Measurements from ENCODE around the gene ZNF503. TPM values are rescaled to one million over a fixed set of nuclear protein-coding genes. Genes with fewer than 3 reads are reported as not detected.

Gene ZNF503
- total and polyA plus RNA-seq, 10 of the 15 experiments (the other 5 are each of a cell fraction or from before 2014, with no cell fraction given), result 0.05 to 1.1 (median 0.11) TPM; not detected in 1

GRCh38 chr10:75402486-75403143 lies 1.1 kb upstream of the ZNF503 start (continued):
- TF ChIP-seq PRDM15 (CRISPR knock-in tag; IDR thresholded peaks at IDR 0.05) (no peak), PAX8 (IDR thresholded peaks at IDR 0.05) (no peak)

DNA sequence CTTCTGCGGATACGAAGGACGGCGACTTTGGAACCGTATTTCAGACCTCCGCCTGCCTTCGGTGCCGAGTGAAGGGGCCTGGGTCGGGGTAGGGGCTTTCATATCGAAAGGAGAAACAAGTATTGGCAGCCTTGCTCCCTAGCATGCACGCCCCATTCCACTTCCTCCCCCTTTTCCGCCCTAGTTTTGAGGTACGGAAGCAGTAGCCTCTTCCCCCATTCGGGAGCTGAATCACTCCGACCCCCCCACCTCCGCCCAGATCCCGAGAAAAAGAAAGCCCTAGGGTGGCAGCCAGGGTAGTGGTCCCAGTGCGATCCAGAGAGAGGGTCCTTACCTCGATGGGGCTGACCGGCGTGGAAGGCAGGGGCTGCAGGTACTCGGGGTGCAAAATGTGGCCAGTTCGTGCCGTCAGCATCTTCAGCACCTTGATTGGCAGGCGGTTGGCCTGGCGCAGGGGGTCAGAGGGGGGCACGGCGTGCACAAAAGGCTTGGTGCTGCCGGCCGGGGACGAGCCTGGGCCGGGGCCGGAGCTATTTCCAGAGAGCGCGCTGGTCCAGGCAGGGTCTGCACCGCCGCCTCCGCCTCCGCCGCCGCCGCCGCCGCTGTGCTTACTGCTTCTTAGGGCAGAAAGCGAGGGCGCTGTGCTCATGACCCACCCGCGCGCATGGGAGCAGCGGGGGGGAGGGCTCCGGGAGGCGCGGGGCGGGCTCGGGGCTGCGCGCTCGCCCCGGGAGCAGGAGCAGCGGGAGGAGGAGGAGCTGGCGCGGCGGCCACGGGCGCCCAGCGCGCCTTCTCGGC lies 594 bp downstream of the ZNF503 start:
- Histone ChIP-seq H2AFZ (ENCODE audit: control insufficient read depth, low read depth, low read length) (no peak overlapping the region; the same call in 1 of the 2 replicates), H3K36me3 (ENCODE audit: control insufficient read depth in 2 of 2, insufficient read depth in 2 of 2, low read length in 1 of 2) (no peaks in the 10 kb centered on the region), H3K4me1 (ENCODE audit: control insufficient read depth, insufficient read depth, low read length) (no peaks in the 10 kb centered on the region; the same call in 1 of the 2 replicates), H3K4me3 (peak overlapping the region; percentile 55; the same call in 1 of the 2 replicates), H3K27ac (ENCODE audit: control insufficient read depth, insufficient read depth) (no peak overlapping the region), H3K27me3 (replicated peaks in 1 of 2; ENCODE audit: control insufficient read depth in 2 of 2, insufficient read depth in 2 of 2, low read length in 1 of 2) (peaks cover 7 to 10% of the 10 kb centered on the region in 2 experiments), H3K4me2 (ENCODE audit: control insufficient read depth, insufficient read depth) (peak overlapping the region; percentile 82), H3K9me3 (replicated peaks; ENCODE audit: control insufficient read depth, insufficient read depth, low read length) (no peaks in the 10 kb centered on the region; the same call in 2 of the 3 replicates), H3K79me2 (ENCODE audit: control insufficient read depth, insufficient read depth, low read length) (no peaks in the 10 kb centered on the region), H4K20me1 (ENCODE audit: control insufficient read depth, insufficient read depth) (no peaks in the 10 kb centered on the region), H3K9ac (ENCODE audit: control insufficient read depth, insufficient read depth, low read length) (no peak overlapping the region)
- SMC1A ChIA-PET (ENCODE audit: uncharacterized antibody, unreplicated experiment), result interaction anchor here (0.6 to 4.3 kb wide), 25 partner anchors 30 to 1145 kb away, joined by 3 to 19 read pairs (median 4); partner anchors contain the start of gene LRMDA
- CTCF ChIA-PET, result interaction anchor here (0.9 to 5.7 kb wide), 17 partner anchors 13 to 905 kb away, joined by 3 to 38 read pairs (median 4); no protein-coding TSS in a partner anchor
- RAD21 ChIA-PET (ENCODE audit: unreplicated experiment), result interaction anchor here (0.7 to 3.9 kb wide), 27 partner anchors 9 to 903 kb away, joined by 3 to 38 read pairs (median 5); no protein-coding TSS in a partner anchor
- 2% methylated on average over 64 of the region's 68 CpGs for WGBS (ENCODE audit: insufficient coverage, insufficient replicate concordance, low lambda C conversion rate, missing lambda C conversion rate)
- FAIRE-seq (no peak), DNase-seq (ENCODE audit: low read depth, low spot score) (no peak), ATAC-seq (peak; percentile 22)
- intact Hi-C loops (cut with micrococcal nuclease; ENCODE audit: unreplicated experiment) (loop anchor here (2.0 to 10.0 kb wide), 6 partner anchors 141 to 904 kb away; no protein-coding TSS in a partner anchor), in situ Hi-C loops (cut with MboI) (no loop called here)
- TF ChIP-seq, protein P1, sequence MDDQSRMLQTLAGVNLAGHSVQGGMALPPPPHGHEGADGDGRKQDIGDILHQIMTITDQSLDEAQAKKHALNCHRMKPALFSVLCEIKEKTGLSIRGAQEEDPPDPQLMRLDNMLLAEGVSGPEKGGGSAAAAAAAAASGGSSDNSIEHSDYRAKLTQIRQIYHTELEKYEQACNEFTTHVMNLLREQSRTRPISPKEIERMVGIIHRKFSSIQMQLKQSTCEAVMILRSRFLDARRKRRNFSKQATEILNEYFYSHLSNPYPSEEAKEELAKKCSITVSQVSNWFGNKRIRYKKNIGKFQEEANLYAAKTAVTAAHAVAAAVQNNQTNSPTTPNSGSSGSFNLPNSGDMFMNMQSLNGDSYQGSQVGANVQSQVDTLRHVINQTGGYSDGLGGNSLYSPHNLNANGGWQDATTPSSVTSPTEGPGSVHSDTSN (IDR thresholded peaks at IDR 0.05; ENCODE audit: insufficient replicate concordance, low read depth, low read length), result peak; percentile 55
- 0 out of 2 replicates have a peak, but pooled peaks have one; percentile 44 for TF ChIP-seq NFXL1 (IDR thresholded peaks at IDR 0.05; ENCODE audit: borderline replicate concordance)
- no peak for TF ChIP-seq EED (IDR thresholded peaks at IDR 0.05; ENCODE audit: low read depth)
- TF ChIP-seq DPF2 (IDR thresholded peaks at IDR 0.05), result 0 out of 2 replicates have a peak, but pooled peaks have one; percentile 26
- TF ChIP-seq, protein P2, sequence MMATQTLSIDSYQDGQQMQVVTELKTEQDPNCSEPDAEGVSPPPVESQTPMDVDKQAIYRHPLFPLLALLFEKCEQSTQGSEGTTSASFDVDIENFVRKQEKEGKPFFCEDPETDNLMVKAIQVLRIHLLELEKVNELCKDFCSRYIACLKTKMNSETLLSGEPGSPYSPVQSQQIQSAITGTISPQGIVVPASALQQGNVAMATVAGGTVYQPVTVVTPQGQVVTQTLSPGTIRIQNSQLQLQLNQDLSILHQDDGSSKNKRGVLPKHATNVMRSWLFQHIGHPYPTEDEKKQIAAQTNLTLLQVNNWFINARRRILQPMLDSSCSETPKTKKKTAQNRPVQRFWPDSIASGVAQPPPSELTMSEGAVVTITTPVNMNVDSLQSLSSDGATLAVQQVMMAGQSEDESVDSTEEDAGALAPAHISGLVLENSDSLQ (IDR thresholded peaks at IDR 0.05), result peak; percentile 84
- TF ChIP-seq LARP7 (IDR thresholded peaks at IDR 0.05), result 0 out of 2 replicates have a peak, but pooled peaks have one; percentile 65
- TF ChIP-seq ATF7 (IDR thresholded peaks at IDR 0.05; ENCODE audit: low read depth), result no peak
- no peak for TF ChIP-seq CEBPB (IDR thresholded peaks at IDR 0.05; ENCODE audit: borderline replicate concordance in 1 of 2, low read depth in 2 of 2, low read length in 2 of 2)
- POLR2A ChIA-PET, result interaction anchor here (0.8 to 1.5 kb wide), 7 partner anchors 8 to 686 kb away, joined by 3 to 5 read pairs (median 3); no protein-coding TSS in a partner anchor
- no TSS peak for BruUV-seq (replicated peaks)

Measured in GM12878 (cell line).